ENCODE measurements around the gene CAMLG. TPM values are rescaled to one million over a fixed set of nuclear protein-coding genes. Genes with fewer than 3 reads are reported as not detected.

Gene CAMLG
- polyA plus RNA-seq, 1 donor = 48.7 TPM

- no peak for DNase-seq (ENCODE audit: low read depth)
Observed at GRCh38 chr5:134777366-134777765, 39.0 kb downstream of the CAMLG start.

GRCh38 chr5:134784241-134784920 lies 46.0 kb downstream of the CAMLG start:
- DNase-seq (ENCODE audit: low read depth) = no peak

DNA sequence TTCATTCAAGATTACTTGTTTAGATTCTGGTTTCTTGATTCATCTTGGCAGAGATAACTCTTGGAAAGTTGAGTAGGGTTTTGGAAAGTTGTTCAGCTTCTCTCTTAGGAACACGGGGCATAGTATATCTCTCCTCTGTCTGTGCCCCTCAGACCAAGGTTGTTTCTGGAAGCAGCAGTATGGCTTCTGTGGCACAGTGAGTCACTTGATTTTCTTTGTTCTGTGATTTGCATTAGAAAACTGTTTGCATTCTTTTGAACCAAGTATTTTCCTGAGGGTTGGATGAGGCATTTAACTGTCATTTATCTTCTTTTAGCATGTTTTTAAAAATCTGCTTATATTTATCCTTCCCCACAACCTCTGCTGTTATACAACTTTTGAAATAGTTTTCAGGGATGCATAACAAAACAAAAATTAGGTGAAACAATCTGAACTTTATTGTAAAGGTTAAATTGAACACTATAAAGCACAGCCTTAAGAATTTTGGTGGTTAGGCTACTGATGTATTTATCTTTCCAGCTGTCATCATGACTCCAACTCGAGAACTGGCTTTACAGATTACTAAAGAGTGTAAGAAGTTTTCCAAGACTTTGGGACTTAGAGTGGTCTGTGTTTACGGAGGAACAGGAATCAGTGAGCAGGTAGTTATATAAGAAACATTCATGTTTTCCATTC lies 46.7 kb downstream of the CAMLG start:
- DNase-seq (ENCODE audit: low read depth) = no peak

DNA sequence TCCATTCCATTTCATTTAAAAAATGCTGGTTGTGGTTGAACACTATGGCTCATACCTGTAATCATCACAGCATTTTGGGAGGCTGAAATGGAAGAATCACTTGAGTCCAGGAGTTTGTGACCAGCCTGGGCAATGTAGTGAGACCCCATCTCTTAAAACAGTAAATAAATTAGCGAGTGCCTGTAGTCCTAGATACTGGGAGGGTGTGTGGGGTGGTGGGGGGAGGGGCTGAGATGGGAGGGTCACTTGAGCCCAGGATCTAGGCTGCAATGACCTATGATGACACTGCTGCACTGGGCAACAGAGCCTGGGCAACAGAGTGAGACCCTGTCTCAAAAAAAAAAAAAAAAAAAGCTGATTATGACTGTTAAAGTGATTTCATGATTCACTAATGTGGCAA lies 49.3 kb downstream of the CAMLG start:
- DNase-seq (ENCODE audit: low read depth) = no peak

- no peak for DNase-seq (ENCODE audit: low read depth)
Observed at GRCh38 chr5:134791580-134791979, 53.2 kb downstream of the CAMLG start.

- no peak for DNase-seq (ENCODE audit: low read depth)
Observed at GRCh38 chr5:134792286-134792685, 53.9 kb downstream of the CAMLG start.

DNA sequence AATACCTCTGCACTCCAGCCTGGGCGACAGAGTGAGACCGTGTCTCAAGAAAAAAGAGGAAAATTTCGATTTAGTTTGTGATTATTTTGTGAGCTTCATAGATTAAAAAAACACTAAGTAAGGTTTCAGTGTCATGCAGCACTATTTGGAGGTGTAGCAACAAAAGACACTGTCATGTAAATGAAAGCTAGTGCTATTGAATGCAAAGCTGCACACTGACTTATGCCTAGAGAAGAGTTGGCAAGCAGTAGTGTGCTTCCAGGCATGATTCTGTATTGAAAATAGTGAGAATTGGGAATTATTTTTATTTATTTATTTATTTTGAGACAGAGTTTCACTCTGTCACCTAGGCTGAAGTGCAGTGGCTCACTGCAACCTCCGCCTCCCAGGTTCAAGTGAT lies 54.8 kb downstream of the CAMLG start:
- no peak for DNase-seq (ENCODE audit: low read depth)

DNA sequence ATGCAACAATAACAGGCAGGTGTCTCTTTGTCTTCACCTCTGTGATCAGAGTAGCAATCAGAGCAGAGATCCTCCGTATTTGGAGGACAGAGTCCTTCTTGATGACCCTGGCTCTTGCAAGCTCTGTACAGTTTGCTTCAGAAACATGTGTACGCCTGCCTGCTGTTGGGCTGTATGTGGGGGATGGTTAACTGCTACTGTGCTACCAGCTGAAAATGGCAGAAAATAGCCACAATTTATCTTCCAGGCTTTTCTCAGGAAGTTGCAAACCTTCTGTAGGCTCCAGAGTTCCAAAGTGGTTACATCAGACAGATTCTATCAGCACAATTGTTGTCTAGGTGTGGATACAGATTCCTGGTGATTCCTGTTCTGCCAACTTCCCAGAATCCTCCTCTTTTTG lies 55.7 kb downstream of the CAMLG start:
- no peak for DNase-seq (ENCODE audit: low read depth)

DNA sequence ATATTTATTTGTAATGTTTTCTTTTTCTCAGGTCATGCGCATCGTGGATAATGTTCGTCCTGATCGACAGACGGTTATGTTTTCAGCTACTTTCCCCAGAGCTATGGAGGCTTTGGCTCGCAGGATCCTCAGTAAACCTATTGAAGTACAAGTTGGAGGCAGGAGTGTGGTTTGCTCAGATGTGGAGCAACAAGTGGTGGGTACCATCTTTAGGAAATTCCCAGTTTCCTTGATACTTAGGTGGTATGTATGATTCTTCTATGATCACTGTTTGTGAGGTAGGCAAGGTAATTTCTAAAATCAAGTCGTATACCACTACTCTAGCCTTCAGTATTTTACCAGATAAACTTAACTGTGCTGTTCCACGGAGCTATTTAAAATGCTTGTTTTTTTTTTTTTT lies 56.5 kb downstream of the CAMLG start:
- DNase-seq (ENCODE audit: low read depth) = no peak

DNA sequence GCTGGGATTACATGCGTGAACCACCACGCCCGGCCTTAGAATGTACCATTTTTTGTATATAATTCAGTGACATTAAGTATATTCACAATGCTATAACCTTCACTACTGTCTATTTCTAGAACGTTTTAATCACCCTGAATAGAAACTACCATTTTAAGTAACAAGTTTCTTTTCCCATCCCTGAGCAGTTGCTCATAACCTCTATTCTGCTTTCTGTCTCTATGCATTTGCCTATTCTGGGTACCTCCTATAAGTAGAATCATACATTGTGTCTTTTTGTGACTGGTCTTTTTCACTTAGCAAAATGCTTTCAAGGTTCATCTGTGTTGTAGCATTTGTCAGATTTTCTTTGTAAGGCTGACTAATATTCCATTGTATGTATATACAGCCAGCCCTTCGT lies 60.1 kb downstream of the CAMLG start:
- DNase-seq (ENCODE audit: low read depth) = no peak

Other genes starting within 250 kb of the CAMLG start
- gene JADE2, start 212.9 kb upstream of the CAMLG start, polyA plus RNA-seq (ENCODE audit: insufficient read length) = 0.94 TPM
- gene SAR1B, start 105.7 kb upstream of the CAMLG start, polyA plus RNA-seq (ENCODE audit: insufficient read length) = 39.6 TPM
- gene SEC24A, start 89.8 kb upstream of the CAMLG start, polyA plus RNA-seq (ENCODE audit: insufficient read length) = 17.0 TPM
- 58.0 TPM for gene DDX46, start 20.2 kb downstream of the CAMLG start, polyA plus RNA-seq (ENCODE audit: insufficient read length)
- 70.3 TPM for gene C5orf24, start 107.4 kb downstream of the CAMLG start, polyA plus RNA-seq (ENCODE audit: insufficient read length)
- 68.1 TPM for gene TXNDC15, start 135.8 kb downstream of the CAMLG start, polyA plus RNA-seq (ENCODE audit: insufficient read length)
- 10.2 TPM for gene PCBD2, start 166.6 kb downstream of the CAMLG start, polyA plus RNA-seq (ENCODE audit: insufficient read length)
- gene CATSPER3, start 229.4 kb downstream of the CAMLG start, polyA plus RNA-seq (ENCODE audit: insufficient read length) = 0.87 TPM

Data from forelimb muscle (tissue), 1 donor.